Muscle layer of colon (tissue), 2 donors: ENCODE measurements around the gene JMJD1C.

Experiments used
- H3K27ac ChIP-seq: one replicate; pipeline ENCODE4 v1.7.0; 2013; ENCODE audit warnings: low read depth, mild to moderate bottlenecking, low read length, moderate library complexity
- H3K27me3 ChIP-seq, 2 donors: one replicate each; pipeline ENCODE4 v1.7.0; 2013; ENCODE audit warnings: low read length in 2 of 2, mild to moderate bottlenecking in 2 of 2; ENCODE audit not compliant: insufficient read depth in 2 of 2, control insufficient read depth in 1 of 2
- H3K36me3 ChIP-seq: one replicate; pipeline ENCODE4 v1.7.0; 2013; ENCODE audit warnings: mild to moderate bottlenecking, low read length; ENCODE audit not compliant: insufficient read depth
- H3K4me1 ChIP-seq: one replicate; pipeline ENCODE4 v1.7.0; 2013; ENCODE audit warnings: mild to moderate bottlenecking, low read length; ENCODE audit not compliant: insufficient read depth
- H3K4me3 ChIP-seq, 2 donors: one replicate each; pipeline ENCODE4 v1.7.0; 2013; ENCODE audit warnings: low read length in 2 of 2, low read depth in 1 of 2, mild to moderate bottlenecking in 1 of 2, moderate library complexity in 1 of 2
- H3K9ac ChIP-seq: one replicate; pipeline ENCODE4 v1.7.0; 2013; ENCODE audit warnings: low read length
- H3K9me3 ChIP-seq: one replicate; pipeline ENCODE4 v1.7.0; 2013; ENCODE audit warnings: mild to moderate bottlenecking, low read length
- donor health status: abdominal sarcoma.
- donor health status: Adenocarcinoma of cecum.

Gene JMJD1C

GRCh38 chr10:63456437-63457210 lies 9.2 kb downstream of the JMJD1C start:
- Histone ChIP-seq H3K27me3 (no peaks in the 10 kb centered on the region), H3K36me3 (no peaks in the 10 kb centered on the region), H3K27ac (no peak overlapping the region), H3K9ac (no peak overlapping the region), H3K4me1 (no peaks in the 10 kb centered on the region), H3K4me3 (no peak overlapping the region), H3K9me3 (no peaks in the 10 kb centered on the region)

GRCh38 chr10:63455507-63455906 lies 10.3 kb downstream of the JMJD1C start:
- Histone ChIP-seq H3K9ac (no peak overlapping the region), H3K36me3 (no peaks in the 10 kb centered on the region), H3K27ac (no peak overlapping the region), H3K9me3 (no peaks in the 10 kb centered on the region), H3K4me1 (no peaks in the 10 kb centered on the region), H3K4me3 (no peak overlapping the region), H3K27me3 (no peaks in the 10 kb centered on the region)

GRCh38 chr10:63454631-63455030 lies 11.1 kb downstream of the JMJD1C start:
- no peaks in the 10 kb centered on the region for H3K4me1 ChIP-seq
- H3K27ac ChIP-seq: no peak overlapping the region
- H3K9ac ChIP-seq: no peak overlapping the region
- no peaks in the 10 kb centered on the region for H3K36me3 ChIP-seq
- H3K4me3 ChIP-seq: no peak overlapping the region
- no peaks in the 10 kb centered on the region for H3K27me3 ChIP-seq
- H3K9me3 ChIP-seq: no peaks in the 10 kb centered on the region

GRCh38 chr10:63452524-63452923 lies 13.3 kb downstream of the JMJD1C start:
- Histone ChIP-seq H3K4me1 (no peaks in the 10 kb centered on the region), H3K36me3 (no peaks in the 10 kb centered on the region)

GRCh38 chr10:63446716-63447440 lies 18.9 kb downstream of the JMJD1C start:
- Histone ChIP-seq H3K36me3 (no peaks in the 10 kb centered on the region), H3K27ac (no peak overlapping the region)

More at GRCh38 chr10:63452524-63452923, 13.3 kb downstream of the JMJD1C start:
- no peaks in the 10 kb centered on the region for H3K27me3 ChIP-seq
- H3K9me3 ChIP-seq: no peaks in the 10 kb centered on the region
- no peak overlapping the region for H3K9ac ChIP-seq
- no peak overlapping the region for H3K27ac ChIP-seq
- no peak overlapping the region for H3K4me3 ChIP-seq

GRCh38 chr10:63441404-63441803 lies 24.4 kb downstream of the JMJD1C start:
- Histone ChIP-seq H3K27me3 (no peaks in the 10 kb centered on the region), H3K27ac (no peak overlapping the region), H3K36me3 (no peaks in the 10 kb centered on the region), H3K9ac (no peak overlapping the region), H3K4me3 (no peak overlapping the region), H3K9me3 (no peaks in the 10 kb centered on the region), H3K4me1 (peaks cover 29% of the 10 kb centered on the region)

More at GRCh38 chr10:63446716-63447440, 18.9 kb downstream of the JMJD1C start:
- Histone ChIP-seq H3K4me3 (no peak overlapping the region), H3K9me3 (no peaks in the 10 kb centered on the region), H3K9ac (no peak overlapping the region), H3K27me3 (no peaks in the 10 kb centered on the region), H3K4me1 (peaks cover 14% of the 10 kb centered on the region)

GRCh38 chr10:63439607-63440006 lies 26.2 kb downstream of the JMJD1C start:
- no peaks in the 10 kb centered on the region for H3K36me3 ChIP-seq
- no peak overlapping the region for H3K27ac ChIP-seq
- no peaks in the 10 kb centered on the region for H3K9me3 ChIP-seq
- H3K9ac ChIP-seq: no peak overlapping the region
- H3K4me1 ChIP-seq: peaks cover 44% of the 10 kb centered on the region
- no peak overlapping the region for H3K4me3 ChIP-seq
- no peaks in the 10 kb centered on the region for H3K27me3 ChIP-seq

- Histone ChIP-seq H3K36me3 (no peaks in the 10 kb centered on the region), H3K9me3 (no peaks in the 10 kb centered on the region), H3K9ac (no peak overlapping the region), H3K4me3 (no peak overlapping the region), H3K27ac (no peak overlapping the region), H3K27me3 (no peaks in the 10 kb centered on the region), H3K4me1 (peaks cover 46% of the 10 kb centered on the region)
These were observed 27.0 kb downstream of the JMJD1C start for GRCh38 chr10:63438506-63439498.

- Histone ChIP-seq H3K4me1 (peaks cover 41% of the 10 kb centered on the region), H3K4me3 (no peak overlapping the region), H3K9ac (no peak overlapping the region), H3K36me3 (no peaks in the 10 kb centered on the region), H3K27me3 (no peaks in the 10 kb centered on the region), H3K27ac (no peak overlapping the region), H3K9me3 (no peaks in the 10 kb centered on the region)
These were observed 28.4 kb downstream of the JMJD1C start for GRCh38 chr10:63437116-63437949.

GRCh38 chr10:63436225-63436624 lies 29.6 kb downstream of the JMJD1C start:
- Histone ChIP-seq H3K36me3 (no peaks in the 10 kb centered on the region), H3K27me3 (no peaks in the 10 kb centered on the region), H3K27ac (no peak overlapping the region), H3K4me1 (peaks cover 33% of the 10 kb centered on the region), H3K9ac (no peak overlapping the region), H3K9me3 (no peaks in the 10 kb centered on the region), H3K4me3 (no peak overlapping the region)
